Suprapubic skin (tissue), 3 donors: ENCODE measurements around the gene KAZN.

Experiments
- CTCF ChIP-seq, 2 donors: fragments of 200-600 bp in 1 of 2; fragments of 450-650 bp in 1 of 2; sonication (generic) in 1 of 2; IDR thresholded peaks; one replicate each; pipeline ENCODE4 v1.5.1; 2016 to 2019; ENCODE audit warnings: antibody characterized with exemption in 2 of 2, mild to moderate bottlenecking in 1 of 2, moderate library complexity in 1 of 2
- POLR2A ChIP-seq, 2 donors: fragments of 450-650 bp; IDR thresholded peaks; one replicate each; pipeline ENCODE4 v1.6.1; 2017; ENCODE audit warnings: antibody characterized with exemption in 2 of 2, mild to moderate bottlenecking in 2 of 2, moderate library complexity in 2 of 2

GRCh38 chr1:14738647-14739046 is 140.2 kb downstream of the KAZN start:
- TF ChIP-seq POLR2A (IDR thresholded peaks at IDR 0.05) (no peak), CTCF (IDR thresholded peaks at IDR 0.05) (no peak)
